Activated naive CD8-positive, alpha-beta T cell treated with anti-CD3 and anti-CD28 coated beads, Interleukin-2, amount 50 U/mL, for 16 hours (primary cell): ENCODE data around the gene CD53.
"Not testable (repeated sequence)": the region's sequence is repeated elsewhere in the genome, so short reads cannot be mapped to it uniquely, and the experiment has no call there.

Experiments used
- DNase-seq: peaks from one replicate; pipeline ENCODE4 v3.0.0-alpha.2; 2020; ENCODE audit warnings: low read depth, low spot score

CD53 gene

DNA sequence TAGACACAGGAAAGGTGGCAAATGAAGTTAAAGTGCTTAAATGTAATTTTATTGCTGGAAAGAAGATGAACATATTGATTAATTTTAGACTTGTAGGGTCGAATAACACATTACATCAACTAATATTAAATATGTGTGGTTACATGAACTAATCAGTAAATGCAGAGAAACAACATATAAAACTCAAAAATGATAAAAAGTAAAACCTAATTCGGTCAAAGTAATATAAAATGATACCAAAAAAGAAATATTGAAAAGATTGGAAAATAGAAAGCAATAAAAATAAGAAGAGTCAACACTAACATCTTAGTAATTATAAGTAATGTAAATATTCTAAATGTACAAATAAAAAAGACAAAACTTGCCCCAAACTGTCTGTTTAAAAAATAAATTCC lies 43.3 kb downstream of the CD53 start:
- DNase-seq: no peak

DNA sequence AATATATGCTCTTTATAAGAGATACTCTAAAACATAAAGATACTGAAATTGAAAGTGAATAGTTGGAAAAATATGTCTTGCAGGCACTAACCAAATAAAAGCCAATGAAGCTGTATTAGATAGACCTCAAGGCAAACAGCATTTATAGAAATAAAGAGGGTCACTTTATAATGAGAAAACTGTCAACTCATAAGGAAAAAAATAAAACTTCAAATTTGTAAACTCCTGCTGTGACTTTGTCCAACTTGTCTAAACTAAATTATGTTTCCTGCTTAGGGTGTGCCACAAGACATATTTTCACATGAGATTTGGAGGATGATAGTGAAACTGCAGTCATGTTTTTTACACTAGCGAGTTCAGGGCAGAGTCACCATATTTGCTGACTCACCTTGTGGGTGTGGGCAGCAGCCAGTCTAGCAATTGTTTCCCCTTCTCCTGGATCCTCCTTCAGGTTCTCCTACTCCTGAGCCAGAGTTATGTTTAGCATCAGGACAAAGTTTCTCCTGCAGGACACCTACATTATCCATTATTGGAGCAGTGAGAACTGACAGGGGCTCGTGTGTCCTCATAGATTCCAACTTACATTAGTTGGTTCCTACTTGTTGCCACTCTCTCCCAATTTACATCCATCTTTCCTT lies 43.8 kb downstream of the CD53 start:
- no peak for DNase-seq

DNA sequence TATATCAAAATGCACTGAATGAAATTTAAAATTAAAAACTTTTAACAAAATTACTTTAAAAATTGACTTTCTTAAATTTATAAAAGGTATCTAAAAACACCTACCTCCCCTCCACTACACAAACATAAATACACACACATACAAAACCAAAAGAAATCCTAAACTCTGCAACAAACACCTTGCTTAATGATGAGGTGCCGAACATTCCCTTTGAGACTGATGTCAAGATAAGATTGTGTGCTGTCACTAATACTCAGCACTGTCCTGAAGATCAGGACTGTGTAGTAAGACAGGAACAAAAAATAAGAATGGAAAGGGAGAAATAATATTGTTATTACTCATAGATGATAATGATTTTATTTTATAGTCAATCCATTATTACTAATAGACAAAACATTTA lies 45.1 kb downstream of the CD53 start:
- DNase-seq: no peak

DNA sequence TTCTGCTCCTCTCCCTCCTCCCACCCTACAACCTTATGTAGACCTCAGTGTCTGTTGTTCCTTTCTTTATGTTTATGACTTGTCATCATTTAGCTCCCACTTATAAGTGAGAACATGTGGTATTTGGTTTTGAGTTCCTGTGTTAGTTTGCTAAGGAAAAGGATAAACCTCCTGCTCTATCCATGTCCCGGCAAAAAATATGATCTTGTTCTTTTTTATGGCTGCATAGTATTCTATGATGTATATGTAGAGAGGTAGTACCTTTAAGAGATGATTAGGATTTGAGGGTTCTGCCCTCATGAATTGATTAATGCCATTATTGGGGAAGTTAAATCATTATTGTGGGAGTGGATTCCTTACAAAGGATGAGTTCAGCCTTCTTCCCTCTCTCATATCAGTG lies 49.0 kb downstream of the CD53 start:
- DNase-seq: no peak

GRCh38 chr1:110927484-110928075 lies 54.6 kb downstream of the CD53 start:
- no peak for DNase-seq

DNA sequence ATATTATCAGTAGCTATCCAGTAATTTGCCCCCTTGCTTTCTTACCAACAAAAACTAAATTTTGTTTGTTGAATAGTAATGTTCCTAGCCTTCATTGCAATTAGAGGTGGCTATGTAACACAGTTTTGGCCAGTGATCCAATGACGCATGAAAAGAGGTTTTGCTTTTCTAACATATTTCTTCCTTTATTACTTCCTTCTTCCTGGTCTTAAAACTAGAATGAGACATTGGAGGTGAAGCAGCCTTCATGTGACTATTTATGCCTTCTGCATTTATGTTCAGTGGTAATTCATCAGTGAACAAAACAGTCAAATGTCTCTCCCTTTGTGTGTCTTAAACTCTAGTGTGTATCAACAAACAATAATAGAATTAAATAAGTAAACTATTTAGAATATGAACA lies 55.2 kb downstream of the CD53 start:
- no peak for DNase-seq

- no peak for DNase-seq
These were observed 56.0 kb downstream of the CD53 start for GRCh38 chr1:110928904-110929303.

DNA sequence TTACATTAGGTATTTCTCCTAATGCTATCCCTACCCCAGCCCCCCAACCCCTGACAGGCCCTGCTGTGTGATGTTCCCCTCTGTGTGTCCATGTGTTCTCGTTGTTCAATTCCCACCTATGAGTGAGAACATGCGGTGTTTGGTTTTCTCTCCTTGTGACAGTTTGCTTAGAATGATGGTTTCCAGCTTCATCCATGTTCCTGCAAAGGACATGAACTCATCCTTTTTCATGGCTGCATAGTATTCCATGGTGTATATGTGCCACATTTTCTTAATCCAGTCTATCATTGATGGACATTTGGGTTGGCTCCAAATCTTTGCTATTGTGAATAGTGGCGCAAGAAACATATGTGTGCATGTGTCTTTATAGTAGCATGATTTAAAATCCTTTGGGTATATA lies 58.1 kb downstream of the CD53 start:
- not testable (repeated sequence) for DNase-seq

- DNase-seq: no peak
These were observed 63.6 kb downstream of the CD53 start for GRCh38 chr1:110936567-110936966.

DNA sequence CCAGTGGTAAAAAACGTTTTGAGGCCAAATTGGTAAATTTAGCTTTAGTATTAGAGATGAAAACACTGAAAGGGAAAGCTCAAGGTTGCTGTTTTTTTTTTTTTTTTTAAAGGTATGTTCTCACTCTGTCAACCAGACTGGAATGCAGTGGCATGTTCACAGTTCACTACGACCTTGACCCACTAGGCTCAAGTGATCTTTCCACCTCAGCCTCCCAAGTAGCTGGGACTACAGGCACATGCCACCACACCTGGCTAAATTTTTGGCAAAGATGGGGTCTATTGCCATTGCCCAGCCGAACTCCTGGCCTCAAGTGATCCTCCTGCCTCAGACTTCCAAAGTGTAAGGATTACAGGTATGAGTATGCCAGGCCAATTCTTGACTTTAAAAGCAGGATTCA lies 71.9 kb downstream of the CD53 start:
- DNase-seq: no peak

- no peak for DNase-seq
These were observed 72.7 kb downstream of the CD53 start for GRCh38 chr1:110945626-110946025.

GRCh38 chr1:110948038-110948810 lies 75.3 kb downstream of the CD53 start:
- DNase-seq: no peak
